ENCODE measurements around the gene MAML1. TPM values are rescaled to one million over a fixed set of nuclear protein-coding genes. Genes with fewer than 3 reads are reported as not detected.
"Not testable (repeated sequence)": the region's sequence is repeated elsewhere in the genome, so short reads cannot be mapped to it uniquely, and the experiment has no call there.

Gene MAML1
- total RNA-seq, 2 experiments from 2014 or later, result 28.9 to 30.0 TPM

DNA sequence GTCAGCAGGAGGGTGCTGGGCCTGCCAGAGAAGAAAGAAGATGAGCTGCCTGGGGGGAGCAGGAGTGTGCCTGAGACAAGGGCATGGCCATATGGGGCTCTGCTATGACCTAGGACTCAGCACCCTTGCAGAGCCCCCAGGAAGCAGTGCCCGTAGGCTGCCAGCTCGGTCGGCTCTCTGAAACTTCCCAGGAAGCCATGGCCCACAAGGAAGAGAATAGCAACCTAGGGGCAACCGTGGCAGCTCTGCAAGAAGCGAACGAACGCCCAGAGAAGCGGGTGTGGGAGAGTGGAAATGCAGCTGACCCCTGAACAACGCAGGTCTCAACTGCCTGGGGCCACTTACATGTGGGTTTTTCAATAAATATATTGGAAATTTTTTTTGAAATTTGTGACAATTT is 50.5 kb downstream of the MAML1 start:
- DNase-seq, result no peak
- Mint-ChIP-seq H3K4me1 (ENCODE audit: low read depth) (no peaks in the 10 kb centered on the region), H3K27ac (no peak overlapping the region), H3K36me3 (ENCODE audit: low read depth) (peaks cover 5% of the 10 kb centered on the region), H3K27me3 (ENCODE audit: low read depth) (no peaks in the 10 kb centered on the region), H3K9me3 (ENCODE audit: insufficient read depth) (no peaks in the 10 kb centered on the region), H3K4me3 (no peak overlapping the region)
- ChIA-PET POLR2A (no interaction called here), CTCF (interaction anchor here (2.5 kb wide), 1 partner anchor 20 kb away, joined by 9 read pairs; no protein-coding TSS in a partner anchor)
- no peak for ATAC-seq

- ATAC-seq, result no peak
- H3K27me3 Mint-ChIP-seq (ENCODE audit: low read depth), result no peaks in the 10 kb centered on the region
- no peaks in the 10 kb centered on the region for H3K36me3 Mint-ChIP-seq (ENCODE audit: low read depth)
- no peak overlapping the region for H3K4me3 Mint-ChIP-seq
- H3K27ac Mint-ChIP-seq, result no peak overlapping the region
- ChIA-PET CTCF (no interaction called here), POLR2A (no interaction called here)
- H3K9me3 Mint-ChIP-seq (ENCODE audit: insufficient read depth), result no peaks in the 10 kb centered on the region
- peaks cover 1% of the 10 kb centered on the region for H3K4me1 Mint-ChIP-seq (ENCODE audit: low read depth)
- DNase-seq, result no peak
These were observed 54.2 kb downstream of the MAML1 start for GRCh38 chr5:179786861-179787260.

GRCh38 chr5:179788193-179788854 is 55.7 kb downstream of the MAML1 start:
- ChIA-PET POLR2A (no interaction called here), CTCF (interaction anchor here (1.6 kb wide), 1 partner anchor 25 kb away, joined by 6 read pairs; no protein-coding TSS in a partner anchor)
- Mint-ChIP-seq H3K4me3 (no peak overlapping the region), H3K9me3 (ENCODE audit: insufficient read depth) (no peaks in the 10 kb centered on the region), H3K27me3 (ENCODE audit: low read depth) (no peaks in the 10 kb centered on the region), H3K27ac (no peak overlapping the region), H3K4me1 (ENCODE audit: low read depth) (peaks cover 11% of the 10 kb centered on the region), H3K36me3 (ENCODE audit: low read depth) (no peaks in the 10 kb centered on the region)
- no peak for DNase-seq
- no peak for ATAC-seq

DNA sequence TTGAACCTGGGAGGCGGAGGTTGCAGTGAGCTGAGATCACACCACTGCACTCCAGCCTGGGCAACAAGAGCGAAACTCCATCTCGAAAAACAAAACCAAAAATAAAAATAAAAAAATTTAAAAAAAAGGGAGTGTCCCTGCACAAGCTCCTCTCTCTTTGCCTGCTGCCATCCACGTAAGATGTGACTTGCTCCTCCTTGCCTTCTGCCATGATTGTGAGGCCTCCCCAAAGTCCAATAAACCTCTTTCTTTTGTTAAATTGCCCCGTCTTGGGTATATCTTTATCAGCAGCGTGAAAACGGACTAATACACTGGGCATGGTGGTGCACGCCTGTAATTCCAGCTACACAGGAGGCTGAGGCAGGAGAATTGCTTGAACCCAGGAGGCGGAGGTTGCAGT is 56.7 kb downstream of the MAML1 start:
- CTCF ChIA-PET, result interaction anchor here (1.3 to 1.6 kb wide), 2 partner anchors 12 to 26 kb away, joined by 4 to 6 read pairs; no protein-coding TSS in a partner anchor
- H3K9me3 Mint-ChIP-seq (ENCODE audit: insufficient read depth); H3K4me3 Mint-ChIP-seq; H3K27ac Mint-ChIP-seq; ATAC-seq; DNase-seq; H3K36me3 Mint-ChIP-seq (ENCODE audit: low read depth); POLR2A ChIA-PET; H3K27me3 Mint-ChIP-seq (ENCODE audit: low read depth): not testable (repeated sequence)
- H3K4me1 Mint-ChIP-seq (ENCODE audit: low read depth), result peaks cover 20% of the 10 kb centered on the region

- DNase-seq (no peak), ATAC-seq (no peak)
- H3K27me3 Mint-ChIP-seq (ENCODE audit: low read depth), result no peaks in the 10 kb centered on the region
- POLR2A ChIA-PET, result no interaction called here
- no peak overlapping the region for H3K4me3 Mint-ChIP-seq
- no peaks in the 10 kb centered on the region for H3K9me3 Mint-ChIP-seq (ENCODE audit: insufficient read depth)
- CTCF ChIA-PET, result interaction anchor here (0.9 to 6.3 kb wide), 3 partner anchors 29 to 50 kb away, joined by 3 to 48 read pairs (median 3); no protein-coding TSS in a partner anchor
- peaks cover 5% of the 10 kb centered on the region for H3K36me3 Mint-ChIP-seq (ENCODE audit: low read depth)
- peaks cover 35% of the 10 kb centered on the region for H3K4me1 Mint-ChIP-seq (ENCODE audit: low read depth)
- H3K27ac Mint-ChIP-seq, result peak overlapping the region; percentile 43
These were observed 59.4 kb downstream of the MAML1 start for GRCh38 chr5:179791881-179792611.

- H3K4me3 Mint-ChIP-seq, result no peak overlapping the region
- no peaks in the 10 kb centered on the region for H3K9me3 Mint-ChIP-seq (ENCODE audit: insufficient read depth)
- no peaks in the 10 kb centered on the region for H3K27me3 Mint-ChIP-seq (ENCODE audit: low read depth)
- POLR2A ChIA-PET, result interaction anchor here (0.8 to 2.0 kb wide), 2 partner anchors 32 to 169 kb away, joined by 3 to 6 read pairs; partner anchors contain the start of gene HNRNPH1
- DNase-seq (no peak), ATAC-seq (no peak)
- CTCF ChIA-PET, result interaction anchor here (1.0 to 6.3 kb wide), 3 partner anchors 9 to 49 kb away, joined by 3 to 48 read pairs (median 7); no protein-coding TSS in a partner anchor
- H3K27ac Mint-ChIP-seq, result peak overlapping the region; percentile 82
- H3K4me1 Mint-ChIP-seq (ENCODE audit: low read depth), result peaks cover 35% of the 10 kb centered on the region
- peaks cover 10% of the 10 kb centered on the region for H3K36me3 Mint-ChIP-seq (ENCODE audit: low read depth)
These were observed 60.2 kb downstream of the MAML1 start for GRCh38 chr5:179792612-179793467.

DNA sequence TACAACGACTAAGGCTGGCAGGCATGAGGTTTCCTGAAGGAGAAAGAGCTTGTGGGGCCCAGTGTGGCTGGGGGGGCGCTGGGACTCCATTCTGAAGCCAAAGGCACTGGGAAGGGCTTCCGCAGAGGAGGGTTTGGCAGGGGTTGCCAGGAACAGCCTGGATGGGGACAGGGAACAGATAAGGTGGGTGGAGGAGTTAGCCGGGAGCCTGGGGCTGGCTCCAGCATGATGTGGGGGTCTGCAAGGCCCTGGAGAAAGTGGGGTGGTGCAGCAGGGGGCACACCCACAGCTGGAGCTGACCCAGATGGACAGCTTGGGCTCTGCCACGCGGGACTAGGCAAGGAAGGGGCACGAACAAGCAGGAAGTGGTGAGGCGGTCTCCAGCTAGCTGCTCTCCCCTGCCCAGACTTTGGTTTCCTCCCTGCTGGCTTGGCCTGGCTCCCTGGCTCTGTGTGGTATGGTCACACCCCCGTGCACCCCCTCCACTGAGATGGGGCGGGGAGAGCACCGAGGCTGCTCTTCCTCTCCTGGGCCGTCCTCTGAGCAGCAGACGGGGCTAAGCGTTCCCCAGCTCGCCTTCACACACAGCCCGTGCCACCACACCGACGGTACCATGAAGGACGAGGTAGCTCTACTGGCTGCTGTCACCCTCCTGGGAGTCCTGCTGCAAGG is 61.0 kb downstream of the MAML1 start, which contains the start of gene LTC4S:
Gene LTC4S, plus strand, starts transcription at position 519 of the 672 bp plus-strand sequence. Its CDS starts 95 bp downstream, at position 614.
- DNase-seq, result peak; percentile 83
- ChIA-PET CTCF (interaction anchor here (1.4 to 6.3 kb wide), 3 partner anchors 8 to 31 kb away, joined by 7 to 48 read pairs (median 13); partner anchors contain the start of gene SQSTM1), POLR2A (interaction anchor here (0.6 to 2.0 kb wide), 4 partner anchors 33 to 170 kb away, joined by 3 to 6 read pairs (median 4); partner anchors contain the start of gene HNRNPH1)
- H3K4me1 Mint-ChIP-seq (ENCODE audit: low read depth), result peaks cover 35% of the 10 kb centered on the region
- no peaks in the 10 kb centered on the region for H3K9me3 Mint-ChIP-seq (ENCODE audit: insufficient read depth)
- H3K4me3 Mint-ChIP-seq, result peak within 1 kb of the TSS; percentile 61
- H3K27me3 Mint-ChIP-seq (ENCODE audit: low read depth), result no peaks in the 10 kb centered on the region
- peaks cover 13% of the 10 kb centered on the region for H3K36me3 Mint-ChIP-seq (ENCODE audit: low read depth)
- peak within 1 kb of the TSS; percentile 82 for H3K27ac Mint-ChIP-seq
- peak; percentile 55 for ATAC-seq

GRCh38 chr5:179794171-179794570 is 61.5 kb downstream of the MAML1 start:
- Mint-ChIP-seq H3K4me3 (peak overlapping the region; percentile 61), H3K9me3 (ENCODE audit: insufficient read depth) (no peaks in the 10 kb centered on the region), H3K4me1 (ENCODE audit: low read depth) (peaks cover 35% of the 10 kb centered on the region), H3K36me3 (ENCODE audit: low read depth) (peaks cover 17% of the 10 kb centered on the region), H3K27ac (peak overlapping the region; percentile 82), H3K27me3 (ENCODE audit: low read depth) (no peaks in the 10 kb centered on the region)
- ChIA-PET POLR2A (interaction anchor here (0.6 to 2.0 kb wide), 4 partner anchors 33 to 170 kb away, joined by 3 to 6 read pairs (median 4); partner anchors contain the start of gene HNRNPH1), CTCF (interaction anchor here (1.1 to 6.3 kb wide), 4 partner anchors 8 to 32 kb away, joined by 3 to 48 read pairs (median 10); partner anchors contain the start of gene SQSTM1)
- DNase-seq (no peak), ATAC-seq (no peak)

GRCh38 chr5:179794575-179794974 is 62.0 kb downstream of the MAML1 start:
- no peaks in the 10 kb centered on the region for H3K27me3 Mint-ChIP-seq (ENCODE audit: low read depth)
- H3K4me3 Mint-ChIP-seq, result peak overlapping the region; percentile 61
- ChIA-PET POLR2A (interaction anchor here (1.3 to 2.0 kb wide), 2 partner anchors 61 to 171 kb away, joined by 4 to 6 read pairs; partner anchors contain the start of gene HNRNPH1), CTCF (interaction anchor here (1.1 to 6.3 kb wide), 4 partner anchors 7 to 32 kb away, joined by 3 to 48 read pairs (median 10); partner anchors contain the start of gene SQSTM1)
- DNase-seq (no peak), ATAC-seq (no peak)
- H3K9me3 Mint-ChIP-seq (ENCODE audit: insufficient read depth), result no peaks in the 10 kb centered on the region
- peaks cover 36% of the 10 kb centered on the region for H3K4me1 Mint-ChIP-seq (ENCODE audit: low read depth)
- H3K27ac Mint-ChIP-seq, result no peak overlapping the region
- H3K36me3 Mint-ChIP-seq (ENCODE audit: low read depth), result peaks cover 21% of the 10 kb centered on the region

- H3K9me3 Mint-ChIP-seq (ENCODE audit: insufficient read depth), result no peaks in the 10 kb centered on the region
- DNase-seq (no peak), ATAC-seq (no peak)
- H3K4me3 Mint-ChIP-seq, result peak overlapping the region; percentile 61
- CTCF ChIA-PET, result interaction anchor here (0.6 to 6.3 kb wide), 4 partner anchors 20 to 32 kb away, joined by 3 to 48 read pairs (median 8); partner anchors contain the start of gene SQSTM1
- no peaks in the 10 kb centered on the region for H3K27me3 Mint-ChIP-seq (ENCODE audit: low read depth)
- peaks cover 24% of the 10 kb centered on the region for H3K36me3 Mint-ChIP-seq (ENCODE audit: low read depth)
- POLR2A ChIA-PET, result interaction anchor here (1.3 to 2.0 kb wide), 2 partner anchors 62 to 171 kb away, joined by 4 to 6 read pairs; partner anchors contain the start of gene HNRNPH1
- H3K4me1 Mint-ChIP-seq (ENCODE audit: low read depth), result peaks cover 36% of the 10 kb centered on the region
- no peak overlapping the region for H3K27ac Mint-ChIP-seq
These were observed 62.6 kb downstream of the MAML1 start for GRCh38 chr5:179795049-179795862.

Data from activated CD8-positive, alpha-beta T cell treated with anti-CD3 and anti-CD28 coated beads, Interleukin-2, amount 10 ng/mL, durations not matched to agents 7 days and 5 days (primary cell).